ENCODE data around the gene NSDHL. TPM values are rescaled to one million over a fixed set of nuclear protein-coding genes. Genes with fewer than 3 reads are reported as not detected.
A peak's percentile ranks its signal among the peaks of the same experiment; 100 is the strongest.

Gene NSDHL
- total and polyA plus RNA-seq, 4 experiments from 2014 or later: 6.5 to 20.3 (median 11.4) TPM

DNA sequence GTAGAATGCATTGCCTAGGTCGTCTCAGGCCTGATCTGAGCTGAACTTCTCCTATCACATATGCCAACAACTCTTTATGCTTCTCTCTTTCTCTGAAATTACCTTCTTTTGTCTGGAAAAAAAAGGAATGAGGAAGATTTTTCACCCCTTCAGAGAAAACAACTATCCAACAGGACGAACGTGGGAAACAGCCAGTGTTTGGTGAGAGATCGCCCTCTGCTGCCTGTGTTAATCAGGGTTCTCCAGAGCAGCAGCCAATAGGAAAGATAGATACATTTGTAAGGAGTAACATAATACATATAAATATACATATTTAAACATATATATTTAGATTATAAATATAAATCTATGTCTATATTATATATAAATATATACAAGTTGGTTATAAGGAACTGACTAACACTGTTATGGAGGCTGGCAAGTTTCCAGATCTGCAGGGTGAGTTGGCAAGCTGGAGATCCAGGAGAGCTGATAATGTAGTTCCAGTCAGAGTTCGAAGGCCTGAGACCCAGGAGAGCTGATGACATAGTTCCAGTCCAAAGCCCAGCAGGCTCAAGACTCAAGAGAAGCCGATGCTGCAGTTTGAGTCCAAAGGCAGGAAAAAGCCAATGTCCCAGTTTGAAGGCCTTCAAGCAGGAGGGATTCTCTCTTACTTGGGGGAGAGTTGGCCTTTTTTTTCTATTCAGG is 13.6 kb upstream of the NSDHL start:
- POLR2A ChIA-PET (ENCODE audit: partially characterized antibody): no interaction called here
- intact Hi-C loops (cut with micrococcal nuclease): no loop called here
- Mint-ChIP-seq H3K4me3 (no peak overlapping the region), H3K27ac (no peak overlapping the region), H3K9me3 (no peaks in the 10 kb centered on the region), H3K27me3 (peaks cover 0 to 2% of the 10 kb centered on the region in 2 donors), H3K36me3 (no peaks in the 10 kb centered on the region), H3K4me1 (peaks cover 0 to 12% (median 6%) of the 10 kb centered on the region in 4 donors)
- no peaks in the 10 kb centered on the region for H3K36me3 ChIP-seq (ENCODE audit: insufficient read depth, low read length)
- CTCF ChIA-PET (ENCODE audit: partially characterized antibody): no interaction called here
- H3K4me3 ChIP-seq (ENCODE audit: low read length in 2 of 2): no peak overlapping the region
- no peaks in the 10 kb centered on the region for H3K4me1 ChIP-seq (ENCODE audit: insufficient read depth, low read length)
- no peak overlapping the region for H3K27ac ChIP-seq (ENCODE audit: low read depth, low read length)
- H3K9me3 ChIP-seq (ENCODE audit: control insufficient read depth in 1 of 2, low read length in 2 of 2): no peaks in the 10 kb centered on the region
- H3K27me3 ChIP-seq (ENCODE audit: insufficient read depth, low read length): no peaks in the 10 kb centered on the region
- no peak for DNase-seq

GRCh38 chrX:152818356-152818755 is 12.5 kb upstream of the NSDHL start:
- intact Hi-C loops (cut with micrococcal nuclease): no loop called here

GRCh38 chrX:152819266-152819665 is 11.6 kb upstream of the NSDHL start:
- CTCF ChIA-PET (ENCODE audit: partially characterized antibody): interaction anchor here (1.0 kb wide), 1 partner anchor 11 kb away, joined by 4 read pairs; the partner anchor contains the start of genes CETN2 and NSDHL
- Histone ChIP-seq H3K4me1 (ENCODE audit: insufficient read depth, low read length) (no peaks in the 10 kb centered on the region), H3K4me3 (ENCODE audit: low read length in 2 of 2) (no peak overlapping the region), H3K36me3 (ENCODE audit: insufficient read depth, low read length) (no peaks in the 10 kb centered on the region), H3K9me3 (ENCODE audit: control insufficient read depth in 1 of 2, low read length in 2 of 2) (no peaks in the 10 kb centered on the region), H3K27ac (ENCODE audit: low read depth, low read length) (no peak overlapping the region), H3K27me3 (ENCODE audit: insufficient read depth, low read length) (no peaks in the 10 kb centered on the region)
- Mint-ChIP-seq H3K27ac (no peak overlapping the region), H3K27me3 (peaks cover 0 to 2% of the 10 kb centered on the region in 2 donors), H3K4me1 (peaks cover 0 to under 1% (median 0%) of the 10 kb centered on the region in 4 donors), H3K36me3 (no peaks in the 10 kb centered on the region), H3K9me3 (no peaks in the 10 kb centered on the region), H3K4me3 (no peak overlapping the region)
- intact Hi-C loops (cut with micrococcal nuclease): no loop called here
- POLR2A ChIA-PET (ENCODE audit: partially characterized antibody): no interaction called here
- DNase-seq: no peak

More at GRCh38 chrX:152818356-152818755, 12.5 kb upstream of the NSDHL start:
- Mint-ChIP-seq H3K4me1 (peaks cover 0 to 7% (median 3%) of the 10 kb centered on the region in 4 donors), H3K27ac (no peak overlapping the region), H3K4me3 (no peak overlapping the region), H3K9me3 (no peaks in the 10 kb centered on the region), H3K27me3 (peaks cover 0 to 2% of the 10 kb centered on the region in 2 donors), H3K36me3 (no peaks in the 10 kb centered on the region)
- no peaks in the 10 kb centered on the region for H3K4me1 ChIP-seq (ENCODE audit: insufficient read depth, low read length)
- ChIA-PET CTCF (ENCODE audit: partially characterized antibody) (no interaction called here), POLR2A (ENCODE audit: partially characterized antibody) (no interaction called here)
- no peaks in the 10 kb centered on the region for H3K27me3 ChIP-seq (ENCODE audit: insufficient read depth, low read length)
- no peak overlapping the region for H3K4me3 ChIP-seq (ENCODE audit: low read length in 2 of 2)
- H3K36me3 ChIP-seq (ENCODE audit: insufficient read depth, low read length): no peaks in the 10 kb centered on the region
- H3K9me3 ChIP-seq (ENCODE audit: control insufficient read depth in 1 of 2, low read length in 2 of 2): no peaks in the 10 kb centered on the region
- no peak for DNase-seq
- H3K27ac ChIP-seq (ENCODE audit: low read depth, low read length): no peak overlapping the region

DNA sequence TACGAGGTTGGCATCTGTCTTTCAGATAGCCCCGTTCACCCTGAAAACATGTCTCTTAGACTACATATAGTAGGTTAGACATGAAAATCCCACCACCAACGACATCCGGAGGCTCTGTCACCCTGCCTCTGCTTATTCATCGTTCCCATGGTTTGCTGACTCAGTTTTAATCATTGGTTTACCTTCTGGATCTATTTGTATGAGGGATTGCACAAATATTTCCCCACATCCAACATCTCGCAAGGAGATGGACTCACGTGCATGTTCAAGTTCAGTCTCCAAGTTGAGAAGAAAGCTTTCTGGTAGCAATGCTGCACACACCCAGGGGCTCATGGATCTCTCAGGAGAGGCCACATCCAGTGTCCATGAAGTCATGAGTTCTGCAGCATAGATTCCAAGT is 11.1 kb upstream of the NSDHL start:
- H3K27me3 Mint-ChIP-seq: peaks cover 0 to 2% of the 10 kb centered on the region in 2 donors
- no peak overlapping the region for H3K4me3 ChIP-seq (ENCODE audit: low read length in 2 of 2)
- H3K27ac Mint-ChIP-seq: no peak overlapping the region
- H3K27me3 ChIP-seq (ENCODE audit: insufficient read depth, low read length): no peaks in the 10 kb centered on the region
- H3K4me1 ChIP-seq (ENCODE audit: insufficient read depth, low read length): no peaks in the 10 kb centered on the region
- no peaks in the 10 kb centered on the region for H3K4me1 Mint-ChIP-seq
- POLR2A ChIA-PET (ENCODE audit: partially characterized antibody): no interaction called here
- no peak overlapping the region for H3K4me3 Mint-ChIP-seq
- no peak overlapping the region for H3K27ac ChIP-seq (ENCODE audit: low read depth, low read length)
- no peaks in the 10 kb centered on the region for H3K9me3 Mint-ChIP-seq
- H3K36me3 ChIP-seq (ENCODE audit: insufficient read depth, low read length): no peaks in the 10 kb centered on the region
- intact Hi-C loops (cut with micrococcal nuclease): no loop called here
- CTCF ChIA-PET (ENCODE audit: partially characterized antibody): interaction anchor here (1.0 kb wide), 1 partner anchor 11 kb away, joined by 4 read pairs; the partner anchor contains the start of genes CETN2 and NSDHL
- no peaks in the 10 kb centered on the region for H3K9me3 ChIP-seq (ENCODE audit: control insufficient read depth in 1 of 2, low read length in 2 of 2)
- no peaks in the 10 kb centered on the region for H3K36me3 Mint-ChIP-seq
- DNase-seq: no peak

DNA sequence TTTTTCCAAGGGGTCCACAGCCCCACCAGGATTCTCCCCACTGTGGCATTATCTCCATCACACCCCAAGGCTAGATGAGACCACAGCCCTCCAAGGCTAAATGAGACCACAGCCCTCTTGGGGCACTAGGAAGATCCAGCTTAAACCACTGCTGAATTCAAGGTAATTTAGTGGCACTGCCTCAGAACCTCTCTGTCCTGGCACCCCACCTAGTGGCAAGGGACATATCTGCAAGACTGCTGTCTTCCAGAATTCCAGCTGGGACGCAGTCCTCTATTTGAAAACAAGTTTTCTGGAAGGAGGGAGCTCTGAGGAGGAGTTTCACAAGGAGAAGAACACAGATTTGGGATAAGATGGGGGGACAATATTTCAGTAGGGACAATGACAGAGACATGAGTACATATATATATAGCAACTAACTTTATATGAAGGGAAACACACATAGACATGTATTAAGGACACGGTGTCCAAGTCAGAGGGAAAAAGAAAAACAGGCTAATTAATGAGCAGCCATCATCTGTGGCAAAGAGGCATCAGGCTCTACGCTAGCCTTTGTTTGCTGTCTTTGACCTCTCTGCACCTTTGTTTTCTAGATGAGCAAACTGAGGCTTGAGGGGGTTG is 9.6 kb upstream of the NSDHL start:
- no peak overlapping the region for H3K4me3 ChIP-seq (ENCODE audit: low read length in 2 of 2)
- CTCF ChIA-PET (ENCODE audit: partially characterized antibody): interaction anchor here (1.2 to 1.3 kb wide), 2 partner anchors 9 to 19 kb away, joined by 3 to 6 read pairs; partner anchors contain the start of gene CETN2
- POLR2A ChIA-PET (ENCODE audit: partially characterized antibody): no interaction called here

GRCh38 chrX:152822383-152823086 is 8.3 kb upstream of the NSDHL start:
- H3K4me1 ChIP-seq (ENCODE audit: insufficient read depth, low read length): no peaks in the 10 kb centered on the region
- ChIA-PET CTCF (ENCODE audit: partially characterized antibody) (interaction anchor here (1.2 kb wide), 1 partner anchor 7 kb away, joined by 6 read pairs; the partner anchor contains the start of gene CETN2), POLR2A (ENCODE audit: partially characterized antibody) (no interaction called here)
- H3K4me3 Mint-ChIP-seq: no peak overlapping the region
- no peak overlapping the region for H3K27ac Mint-ChIP-seq
- H3K9me3 Mint-ChIP-seq: no peaks in the 10 kb centered on the region
- H3K36me3 ChIP-seq (ENCODE audit: insufficient read depth, low read length): no peaks in the 10 kb centered on the region
- H3K4me1 Mint-ChIP-seq: no peaks in the 10 kb centered on the region
- H3K36me3 Mint-ChIP-seq: peaks cover 0 to 5% of the 10 kb centered on the region in 2 donors
- DNase-seq: no peak
- H3K27ac ChIP-seq (ENCODE audit: low read depth, low read length): no peak overlapping the region
- H3K9me3 ChIP-seq (ENCODE audit: control insufficient read depth in 1 of 2, low read length in 2 of 2): no peaks in the 10 kb centered on the region
- H3K27me3 ChIP-seq (ENCODE audit: insufficient read depth, low read length): no peaks in the 10 kb centered on the region
- no peaks in the 10 kb centered on the region for H3K27me3 Mint-ChIP-seq
- intact Hi-C loops (cut with micrococcal nuclease): no loop called here
- no peak overlapping the region for H3K4me3 ChIP-seq (ENCODE audit: low read length in 2 of 2)

More for the DNA sequence above, 9.6 kb upstream of the NSDHL start:
- H3K27me3 ChIP-seq (ENCODE audit: insufficient read depth, low read length): no peaks in the 10 kb centered on the region
- H3K4me1 Mint-ChIP-seq: no peaks in the 10 kb centered on the region
- no peak overlapping the region for H3K4me3 Mint-ChIP-seq
- no peaks in the 10 kb centered on the region for H3K9me3 ChIP-seq (ENCODE audit: control insufficient read depth in 1 of 2, low read length in 2 of 2)
- H3K4me1 ChIP-seq (ENCODE audit: insufficient read depth, low read length): no peaks in the 10 kb centered on the region
- no peaks in the 10 kb centered on the region for H3K36me3 Mint-ChIP-seq
- peak overlapping the region in 1 of 7 donors; percentile 44 for H3K27ac Mint-ChIP-seq
- intact Hi-C loops (cut with micrococcal nuclease): no loop called here
- H3K27ac ChIP-seq (ENCODE audit: low read depth, low read length): no peak overlapping the region
- H3K36me3 ChIP-seq (ENCODE audit: insufficient read depth, low read length): no peaks in the 10 kb centered on the region
- no peaks in the 10 kb centered on the region for H3K9me3 Mint-ChIP-seq
- DNase-seq: no peak
- peaks cover 0 to 2% of the 10 kb centered on the region in 2 donors for H3K27me3 Mint-ChIP-seq

DNA sequence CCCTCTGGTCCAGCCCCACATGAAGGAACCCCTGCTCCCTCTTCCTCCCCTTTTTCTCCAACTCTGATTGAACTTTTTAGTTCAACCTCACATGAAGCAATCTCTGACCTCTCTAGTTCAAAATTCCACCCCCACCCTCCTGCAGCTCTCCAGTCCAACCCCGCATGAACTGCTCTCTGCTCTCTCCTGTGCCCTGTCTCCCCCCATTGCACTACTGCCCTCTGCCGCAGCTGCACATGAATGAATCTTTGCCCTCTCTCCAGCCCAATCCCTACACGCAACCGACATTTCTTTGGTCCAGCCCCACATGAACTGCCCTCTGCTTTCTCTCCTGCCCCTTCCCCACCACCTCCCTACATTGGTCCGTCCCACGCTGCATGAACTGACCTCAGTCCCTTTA is 7.2 kb upstream of the NSDHL start:
- H3K9me3 Mint-ChIP-seq: no peaks in the 10 kb centered on the region
- no peak overlapping the region for H3K4me3 Mint-ChIP-seq
- H3K27ac Mint-ChIP-seq: no peak overlapping the region
- ChIA-PET POLR2A (ENCODE audit: partially characterized antibody) (no interaction called here), CTCF (ENCODE audit: partially characterized antibody) (no interaction called here)
- H3K27me3 Mint-ChIP-seq: no peaks in the 10 kb centered on the region
- DNase-seq: no peak
- H3K9me3 ChIP-seq (ENCODE audit: control insufficient read depth in 1 of 2, low read length in 2 of 2): no peaks in the 10 kb centered on the region
- no peaks in the 10 kb centered on the region for H3K27me3 ChIP-seq (ENCODE audit: insufficient read depth, low read length)
- no peaks in the 10 kb centered on the region for H3K4me1 Mint-ChIP-seq
- intact Hi-C loops (cut with micrococcal nuclease): no loop called here
- no peak overlapping the region for H3K4me3 ChIP-seq (ENCODE audit: low read length in 2 of 2)
- no peaks in the 10 kb centered on the region for H3K36me3 ChIP-seq (ENCODE audit: insufficient read depth, low read length)
- H3K27ac ChIP-seq (ENCODE audit: low read depth, low read length): no peak overlapping the region
- H3K36me3 Mint-ChIP-seq: peaks cover 0 to 7% of the 10 kb centered on the region in 2 donors
- no peaks in the 10 kb centered on the region for H3K4me1 ChIP-seq (ENCODE audit: insufficient read depth, low read length)

All from CD4-positive, alpha-beta memory T cell (primary cell).